Right cardiac atrium (tissue), 5 donors: ENCODE results near the gene TEX11. TPM values are rescaled to one million over a fixed set of nuclear protein-coding genes. Genes with fewer than 3 reads are reported as not detected.
"Not testable (repeated sequence)": the region's sequence is repeated elsewhere in the genome, so short reads cannot be mapped to it uniquely, and the experiment has no call there.

Experiments used
- ATAC-seq, 2 donors: fragments of 200-7000 bp; cut with Tn5 transposase; one replicate each; pipeline versions ENCODE4 v1.8.0 to v1.9.1; 2020; ENCODE audit warnings: moderate library complexity in 2 of 2, mild to moderate bottlenecking in 1 of 2
- DNase-seq, 3 donors: peaks; one replicate each; pipeline ENCODE4 v3.0.0-alpha.2; 2020
- H3K27ac ChIP-seq: one replicate; pipeline ENCODE4 v1.5.1; 2013; ENCODE audit warnings: mild to moderate bottlenecking, low read length, control low read depth, moderate library complexity
- H3K27me3 ChIP-seq: one replicate; pipeline ENCODE4 v1.6.1; 2013; ENCODE audit not compliant: control insufficient read depth, insufficient read depth
- H3K4me1 ChIP-seq: one replicate; pipeline ENCODE4 v1.6.1; 2013; ENCODE audit warnings: low read length; ENCODE audit not compliant: control insufficient read depth, insufficient read depth
- H3K4me3 ChIP-seq: one replicate; pipeline ENCODE4 v1.5.1; 2013; ENCODE audit warnings: low read length, control low read depth
- H3K9me3 ChIP-seq: one replicate; pipeline ENCODE4 v1.6.1; 2013; ENCODE audit warnings: low read length; ENCODE audit not compliant: control insufficient read depth
- whole genome bisulfite sequencing: extraction: QIAGEN DNeasy Blood & Tissue Kit; methylation state at CpG from one replicate; pipeline ENCODE4 v1.1.7; 2013; 5-methylcytosine and 5-hydroxymethylcytosine counted together
- intact Hi-C, 4 donors: fragments of 100-400 bp; cut with DNase I; formaldehyde crosslinking; loops; one replicate each; pipeline versions ENCODE4 v1.11.0 to v1.14.0; 2022 to 2023
- polyA plus RNA-seq: library from polyadenylated mRNA; stranded (reverse); fragments of 200-250 nt; gene quantifications from one replicate; pipeline ENCODE4 v1.2.3, GENCODE V29; 2013
- total RNA-seq, 4 donors: library from RNA; stranded (reverse); fragmentation: NEBNext Ultra II Directional; extraction: Animal tissue kit (Norgen Biotek cat#: 25700); gene quantifications; one replicate each; pipeline ENCODE4 v1.2.1, GENCODE V29; 2021
- donor health status: healthy with polysubstance abuse.
- donor health status: DM: no; HTN: yes; CAD: no.
- donor health status: DM: no; HTN: no; CAD: no.
- donor health status: DM: no; HTN: yes; CAD: no; lungs with severe emphysema.
- donor health status: DM: yes; HTN: yes; CAD: no.

TEX11 gene
- total and polyA plus RNA-seq, 5 donors = 0.09 to 0.25 TPM; not detected in 3

- intact Hi-C loops = no loop called here
- DNase-seq (no peak), ATAC-seq (no peak)
- H3K4me1 ChIP-seq = no peaks in the 10 kb centered on the region
- no peaks in the 10 kb centered on the region for H3K27me3 ChIP-seq
- H3K9me3 ChIP-seq = no peaks in the 10 kb centered on the region
- H3K4me3 ChIP-seq = no peak overlapping the region
- no peak overlapping the region for H3K27ac ChIP-seq
- WGBS = 48% methylated on average over 1 of the region's 1 CpG
Measured at GRCh38 chrX:70592091-70592490, 316.4 kb downstream of the TEX11 start.

GRCh38 chrX:70587158-70587557 lies 321.4 kb downstream of the TEX11 start:
- ATAC-seq, H3K27ac ChIP-seq, H3K4me1 ChIP-seq, H3K4me3 ChIP-seq, DNase-seq, H3K27me3 ChIP-seq, H3K9me3 ChIP-seq, intact Hi-C loops: not testable (repeated sequence)
- WGBS = 17% methylated on average over 1 of the region's 1 CpG

GRCh38 chrX:70577442-70577841 lies 331.1 kb downstream of the TEX11 start:
- intact Hi-C loops = no loop called here
- no peak overlapping the region for H3K4me3 ChIP-seq
- ATAC-seq (no peak), DNase-seq (no peak)
- no peaks in the 10 kb centered on the region for H3K4me1 ChIP-seq
- H3K27ac ChIP-seq = no peak overlapping the region
- no peaks in the 10 kb centered on the region for H3K27me3 ChIP-seq
- WGBS = 89% methylated on average over 4 of the region's 4 CpGs
- no peaks in the 10 kb centered on the region for H3K9me3 ChIP-seq

GRCh38 chrX:70569922-70570576 lies 338.5 kb downstream of the TEX11 start:
- H3K27me3 ChIP-seq, H3K9me3 ChIP-seq, ATAC-seq, DNase-seq, H3K4me1 ChIP-seq, H3K27ac ChIP-seq, H3K4me3 ChIP-seq, intact Hi-C loops: not testable (repeated sequence)
- 93% methylated on average over 21 of the region's 21 CpGs for WGBS

- Histone ChIP-seq H3K4me1 (no peaks in the 10 kb centered on the region), H3K27ac (no peak overlapping the region), H3K4me3 (no peak overlapping the region), H3K27me3 (no peaks in the 10 kb centered on the region), H3K9me3 (no peaks in the 10 kb centered on the region)
- intact Hi-C loops = loop anchor here in 3 of 4 donors (5.0 to 10.0 kb wide), 2 partner anchors 100 to 103 kb away; no protein-coding TSS in a partner anchor
- DNase-seq (no peak), ATAC-seq (no peak)
- WGBS = 80% methylated on average over 5 of the region's 5 CpGs
Measured at GRCh38 chrX:70554948-70555347, 353.6 kb downstream of the TEX11 start.

- H3K27me3 ChIP-seq = no peaks in the 10 kb centered on the region
- H3K4me3 ChIP-seq = no peak overlapping the region
- ATAC-seq (no peak), DNase-seq (no peak)
- H3K27ac ChIP-seq = no peak overlapping the region
- WGBS = 22% methylated on average over 2 of the region's 2 CpGs
- intact Hi-C loops = loop anchor here in 3 of 4 donors (5.0 to 10.0 kb wide), 2 partner anchors 100 to 102 kb away; no protein-coding TSS in a partner anchor
- no peaks in the 10 kb centered on the region for H3K9me3 ChIP-seq
- H3K4me1 ChIP-seq = no peaks in the 10 kb centered on the region
Measured at GRCh38 chrX:70554523-70554922, 354.0 kb downstream of the TEX11 start.

- no peak for ATAC-seq
- H3K27me3 ChIP-seq = no peaks in the 10 kb centered on the region
- H3K9me3 ChIP-seq = no peaks in the 10 kb centered on the region
- no peak for DNase-seq
- H3K4me1 ChIP-seq = no peaks in the 10 kb centered on the region
- 13% methylated on average over 2 of the region's 2 CpGs for WGBS
- intact Hi-C loops = loop anchor here in 3 of 4 donors (5.0 to 10.0 kb wide), 2 partner anchors 99 to 102 kb away; no protein-coding TSS in a partner anchor
- H3K27ac ChIP-seq = no peak overlapping the region
- no peak overlapping the region for H3K4me3 ChIP-seq
Measured at GRCh38 chrX:70554081-70554480, 354.4 kb downstream of the TEX11 start.

GRCh38 chrX:70553516-70553915 lies 355.0 kb downstream of the TEX11 start:
- no peak for DNase-seq
- H3K27me3 ChIP-seq = no peaks in the 10 kb centered on the region
- H3K27ac ChIP-seq = no peak overlapping the region
- WGBS = 94% methylated on average over 1 of the region's 1 CpG
- no peaks in the 10 kb centered on the region for H3K4me1 ChIP-seq
- intact Hi-C loops = loop anchor here in 3 of 4 donors (5.0 to 10.0 kb wide), 2 partner anchors 99 to 101 kb away; no protein-coding TSS in a partner anchor
- ATAC-seq = no peak
- H3K4me3 ChIP-seq = no peak overlapping the region
- H3K9me3 ChIP-seq = no peaks in the 10 kb centered on the region

GRCh38 chrX:70552130-70552704 lies 356.3 kb downstream of the TEX11 start:
- ATAC-seq = no peak
- 19% methylated on average over 7 of the region's 7 CpGs for WGBS
- intact Hi-C loops = loop anchor here in 3 of 4 donors (5.0 to 10.0 kb wide), 2 partner anchors 97 to 100 kb away; no protein-coding TSS in a partner anchor

GRCh38 chrX:70549429-70549828 lies 359.1 kb downstream of the TEX11 start:
- no peaks in the 10 kb centered on the region for H3K9me3 ChIP-seq
- ATAC-seq = no peak
- no peaks in the 10 kb centered on the region for H3K4me1 ChIP-seq
- 80% methylated on average over 3 of the region's 3 CpGs for WGBS
- H3K27ac ChIP-seq = no peak overlapping the region
- no peak overlapping the region for H3K4me3 ChIP-seq
- no peaks in the 10 kb centered on the region for H3K27me3 ChIP-seq
- intact Hi-C loops = no loop called here
- no peak for DNase-seq

More at GRCh38 chrX:70552130-70552704, 356.3 kb downstream of the TEX11 start:
- Histone ChIP-seq H3K27ac (no peak overlapping the region), H3K9me3 (no peaks in the 10 kb centered on the region), H3K27me3 (no peaks in the 10 kb centered on the region), H3K4me1 (no peaks in the 10 kb centered on the region), H3K4me3 (no peak overlapping the region)
- no peak for DNase-seq

GRCh38 chrX:70535198-70535597 lies 373.3 kb downstream of the TEX11 start:
- Histone ChIP-seq H3K27ac (no peak overlapping the region), H3K9me3 (no peaks in the 10 kb centered on the region), H3K4me1 (no peaks in the 10 kb centered on the region), H3K4me3 (no peak overlapping the region), H3K27me3 (no peaks in the 10 kb centered on the region)
- WGBS = 87% methylated on average over 1 of the region's 1 CpG
- ATAC-seq (no peak), DNase-seq (no peak)
- intact Hi-C loops = no loop called here
